HCT116 (cell line): Measurements from ENCODE around the gene MTG1. TPM values are rescaled to one million over a fixed set of nuclear protein-coding genes. Genes with fewer than 3 reads are reported as not detected.
"Not testable (repeated sequence)": the region's sequence is repeated elsewhere in the genome, so short reads cannot be mapped to it uniquely, and the experiment has no call there.

Experiments used
- ATAC-seq: fragments of 200-7000 bp; cut with Tn5 transposase; 2 replicates; pipeline ENCODE4 v1.9.1; 2020; ENCODE audit warnings: mild to moderate bottlenecking, moderate library complexity
- BruUV-seq: library from RNA; stranded (reverse); fragments of 400-500 nt; replicated peaks from 2 replicates; lab custom pipeline; 2021; lab: Mats Ljungman, UMichigan
- CTCF ChIA-PET: fragments of 300-600 bp; sonication (Branson Sonifier 250); formaldehyde crosslinking; loops from one replicate; lab custom pipeline; 2021; ENCODE audit warnings: antibody characterized with exemption; lab: Charles Lee
- POLR2A ChIA-PET: fragments of 300-600, 350-600 bp; sonication (Branson Sonifier 250); formaldehyde crosslinking; loops from one replicate; lab custom pipeline; 2021; ENCODE audit warnings: antibody characterized with exemption; lab: Charles Lee
- RAD21 ChIA-PET, 2 experiments: fragments of 300-600 bp; sonication (Branson Sonifier 250); formaldehyde crosslinking; loops; one replicate each; lab custom pipeline; 2023; ENCODE audit warnings: low total read pairs in 2 of 2; ENCODE audit not compliant: uncharacterized antibody in 2 of 2, unreplicated experiment in 2 of 2, low non-redundant PET in 1 of 2; lab: Charles Lee
- DNase-seq: peaks from one replicate; pipeline ENCODE4 v3.0.0-alpha.2; 2010; ENCODE audit warnings: low read depth, low spot score
- H2AFZ ChIP-seq: fragments of 200-600 bp; shearing (Covaris generic), sonication (generic); 2 replicates; pipeline ENCODE4 v1.6.1; 2017; ENCODE audit warnings: low read depth, mixed run types, mixed read lengths, antibody characterized with exemption, low read length; ENCODE audit not compliant: poor library complexity, severe bottlenecking
- H3K27ac ChIP-seq: 2 replicates; pipeline ENCODE4 v1.5.1; 2012; ENCODE audit warnings: low read depth, low read length
- H3K27me3 ChIP-seq: fragments of 200-600 bp; sonication (generic); 2 replicates; pipeline ENCODE4 v1.6.1; 2016; ENCODE audit warnings: mixed run types, low read length, mixed read lengths; ENCODE audit not compliant: insufficient read depth
- H3K36me3 ChIP-seq, 2 experiments: fragments of 200-500 bp in 1 of 2; fragments of 200-600 bp in 1 of 2; sonication (Bioruptor generic) in 1 of 2; sonication (generic) in 1 of 2; 2 replicates each; pipeline versions ENCODE4 v1.5.1 to v1.6.1; 2014 to 2016; ENCODE audit warnings: low read length in 2 of 2, inconsistent platforms in 1 of 2, mixed read lengths in 1 of 2, mixed run types in 1 of 2; ENCODE audit not compliant: insufficient read depth in 2 of 2, control insufficient read depth in 1 of 2
- H3K4me1 ChIP-seq, 2 experiments: fragments of 200-600 bp in 1 of 2; sonication (generic) in 1 of 2; 2 replicates each; pipeline versions ENCODE4 v1.5.1 to v1.6.1; 2012 to 2017; ENCODE audit warnings: low read length in 2 of 2, inconsistent platforms in 1 of 2, mild to moderate bottlenecking in 1 of 2, mixed read lengths in 1 of 2, mixed run types in 1 of 2, moderate library complexity in 1 of 2; ENCODE audit not compliant: insufficient read depth in 2 of 2, control insufficient read depth in 1 of 2
- H3K4me2 ChIP-seq: fragments of 200-600 bp; sonication (generic); 2 replicates; pipeline ENCODE4 v1.6.1; 2017; ENCODE audit warnings: mixed run types, low read length, mixed read lengths
- H3K4me3 ChIP-seq, 2 experiments: fragments of 200-600 bp in 1 of 2; sonication (generic) in 1 of 2; replicated peaks in 1 of 2; 2 replicates each; pipeline ENCODE4 v1.5.1; 2011 to 2016; ENCODE audit warnings: low read length in 2 of 2, control low read depth in 1 of 2, low read depth in 1 of 2, mild to moderate bottlenecking in 1 of 2, mixed read lengths in 1 of 2, mixed run types in 1 of 2
- H3K79me2 ChIP-seq: fragments of 200-600 bp; sonication (generic); 2 replicates; pipeline ENCODE4 v1.6.1; 2017; ENCODE audit warnings: mild to moderate bottlenecking, mixed run types, low read length, moderate library complexity, mixed read lengths; ENCODE audit not compliant: insufficient read depth
- H3K9ac ChIP-seq: fragments of 200-600 bp; sonication (generic); 2 replicates; pipeline ENCODE4 v1.6.1; 2016; ENCODE audit warnings: low read length, mixed read lengths
- H3K9me2 ChIP-seq: fragments of 200-600 bp; sonication (generic), shearing (Covaris generic); 2 replicates; pipeline ENCODE4 v1.6.1; 2017; ENCODE audit warnings: mixed run types, mild to moderate bottlenecking, moderate library complexity; ENCODE audit not compliant: insufficient read depth
- H3K9me3 ChIP-seq, 2 experiments: fragments of 200-500 bp in 1 of 2; fragments of 200-600 bp in 1 of 2; sonication (Bioruptor generic) in 1 of 2; sonication (generic) in 1 of 2; 2 replicates each; pipeline ENCODE4 v1.6.1; 2014 to 2017; ENCODE audit warnings: low read length in 2 of 2, mixed read lengths in 2 of 2, inconsistent platforms in 1 of 2, low read depth in 1 of 2, mild to moderate bottlenecking in 1 of 2, mixed run types in 1 of 2, moderate library complexity in 1 of 2; ENCODE audit not compliant: control insufficient read depth in 1 of 2, insufficient read depth in 1 of 2
- H4K20me1 ChIP-seq: fragments of 200-600 bp; sonication (generic), shearing (Covaris generic); 2 replicates; pipeline ENCODE4 v1.6.1; 2017; ENCODE audit warnings: mixed run types, mild to moderate bottlenecking, moderate library complexity; ENCODE audit not compliant: insufficient read depth
- EGR1 ChIP-seq: IDR thresholded peaks from 2 replicates; pipeline ENCODE4 v1.6.1; 2012; ENCODE audit warnings: low read depth
- SP1 ChIP-seq: IDR thresholded peaks from 2 replicates; pipeline ENCODE4 v1.6.1; 2012; ENCODE audit warnings: low read depth
- intact Hi-C: fragments of 100-400 bp; cut with micrococcal nuclease; formaldehyde crosslinking; loops from 2 replicates; pipeline ENCODE4 v1.10.0; 2022
- total RNA-seq: library from RNA; stranded (reverse); gene quantifications from one replicate; pipeline ENCODE4 v1.2.1, GENCODE V29; 2021; ENCODE audit not compliant: unreplicated experiment

MTG1 gene
- total RNA-seq, 1 experiment from 2014 or later, result 23.1 TPM

DNA sequence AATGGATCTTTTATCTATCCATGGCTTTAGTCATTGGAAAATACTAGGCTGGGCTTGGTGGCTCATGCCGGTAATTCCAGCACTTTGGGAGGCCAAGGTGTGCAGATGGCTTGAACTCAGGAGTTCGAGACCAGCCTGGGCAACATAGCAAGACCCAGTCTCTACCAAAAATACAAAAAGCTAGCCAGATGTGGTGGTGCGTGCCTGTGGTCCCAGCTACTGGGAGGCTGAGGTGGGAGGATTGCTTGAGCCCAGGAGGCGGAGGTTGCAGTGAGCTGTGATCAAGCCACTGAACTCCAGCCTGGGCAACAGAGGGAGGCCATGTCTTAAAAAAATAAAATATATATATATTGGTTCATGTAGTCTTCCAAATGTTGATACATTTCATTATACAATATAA, 7.0 kb upstream of the MTG1 start:
- H3K9me2 ChIP-seq, CTCF ChIA-PET, H3K9me3 ChIP-seq, H3K4me2 ChIP-seq, H3K27ac ChIP-seq, POLR2A ChIA-PET, H3K27me3 ChIP-seq, ATAC-seq, H3K79me2 ChIP-seq, H3K9ac ChIP-seq, H4K20me1 ChIP-seq, BruUV-seq, RAD21 ChIA-PET, DNase-seq, intact Hi-C loops, H2AFZ ChIP-seq, H3K36me3 ChIP-seq, H3K4me3 ChIP-seq: not testable (repeated sequence)
- peaks cover 2 to 11% of the 10 kb centered on the region in 2 experiments for H3K4me1 ChIP-seq

DNA sequence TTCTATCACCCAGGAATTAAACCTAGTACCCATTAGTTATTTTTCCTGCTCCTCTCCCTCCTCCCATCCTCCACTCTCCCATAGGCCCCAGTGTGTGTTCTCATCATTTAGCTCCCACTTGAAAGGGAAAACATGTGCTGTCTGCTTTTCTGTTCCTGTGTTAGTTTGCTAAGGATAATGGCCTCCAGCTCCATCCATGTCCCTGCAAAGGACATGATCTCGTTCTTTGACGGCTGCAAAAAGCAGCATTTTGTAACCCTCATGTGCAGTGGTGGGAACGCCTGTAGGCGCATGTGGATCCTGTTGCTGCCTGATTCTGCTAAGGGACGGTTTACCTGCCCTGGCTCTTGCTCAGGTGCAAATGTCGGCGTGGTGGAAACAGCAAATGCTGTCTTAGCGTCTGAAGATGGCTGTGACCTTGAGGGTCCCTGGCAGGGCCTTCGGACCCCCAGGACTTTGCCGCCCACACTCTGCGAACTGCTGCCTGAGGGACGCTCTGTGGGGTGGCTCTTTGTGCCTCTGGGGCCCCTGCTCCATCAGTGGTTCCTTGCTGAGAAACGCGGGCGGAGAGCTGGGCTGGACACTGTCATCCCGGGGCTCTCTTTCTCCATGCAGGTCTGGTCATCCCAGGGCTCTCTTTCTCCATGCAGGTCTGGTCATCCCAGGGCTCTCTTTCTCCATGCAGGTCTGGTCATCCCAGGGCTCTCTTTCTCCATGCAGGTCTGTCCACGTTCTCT, 5.6 kb upstream of the MTG1 start:
- no peaks in the 10 kb centered on the region for H3K9me3 ChIP-seq
- ChIA-PET CTCF (no interaction called here), POLR2A (no interaction called here), RAD21 (no interaction called here)
- H3K79me2 ChIP-seq, result no peaks in the 10 kb centered on the region
- DNase-seq (no peak), ATAC-seq (no peak)
- H3K4me2 ChIP-seq, result no peak overlapping the region
- no peaks in the 10 kb centered on the region for H3K9me2 ChIP-seq
- H3K9ac ChIP-seq, result no peak overlapping the region
- peaks cover 2 to 11% of the 10 kb centered on the region in 2 experiments for H3K4me1 ChIP-seq
- no peaks in the 10 kb centered on the region for H4K20me1 ChIP-seq
- intact Hi-C loops, result no loop called here
- no peak overlapping the region for H3K4me3 ChIP-seq
- no peaks in the 10 kb centered on the region for H3K27me3 ChIP-seq
- BruUV-seq, result no TSS peak
- H3K27ac ChIP-seq, result no peak overlapping the region
- TF ChIP-seq EGR1, result no peak
- peak; percentile 19; the same call in 1 of the 2 replicates for TF ChIP-seq SP1
- no peak overlapping the region for H2AFZ ChIP-seq
- no peaks in the 10 kb centered on the region for H3K36me3 ChIP-seq
